DOHH2 (cell line): ENCODE data around the gene VEGFD.

Source experiments
- CTCF ChIP-seq: fragments of 200-600 bp; sonication (generic); IDR thresholded peaks from one replicate; pipeline ENCODE4 v1.5.1; 2014; ENCODE audit warnings: antibody characterized with exemption, mild to moderate bottlenecking, low read depth, low read length; ENCODE audit not compliant: poor library complexity, severe bottlenecking
- EZH2phosphoT487 ChIP-seq: fragments of 200-600 bp; sonication (generic); IDR thresholded peaks from 2 replicates; pipeline ENCODE4 v1.6.1; 2017; ENCODE audit warnings: borderline replicate concordance, mild to moderate bottlenecking, antibody characterized with exemption, low read length, moderate library complexity, mixed read lengths

GRCh38 chrX:15356444-15356843 lies 27.8 kb downstream of the VEGFD start:
- TF ChIP-seq CTCF (no peak), EZH2phosphoT487 (no peak)
